NOMO-1 treated with dmso at 0.1 percent for 144 hours (cell line): ENCODE measurements around the gene MZT2A.
"Not testable (repeated sequence)": the region's sequence is repeated elsewhere in the genome, so short reads cannot be mapped to it uniquely, and the experiment has no call there.

ENCODE experiments used
- DNase-seq: peaks from one replicate; lab custom pipeline; 2025; ENCODE audit not compliant: unreplicated experiment; lab: John Stamatoyannopoulos, UW

Gene MZT2A

DNA sequence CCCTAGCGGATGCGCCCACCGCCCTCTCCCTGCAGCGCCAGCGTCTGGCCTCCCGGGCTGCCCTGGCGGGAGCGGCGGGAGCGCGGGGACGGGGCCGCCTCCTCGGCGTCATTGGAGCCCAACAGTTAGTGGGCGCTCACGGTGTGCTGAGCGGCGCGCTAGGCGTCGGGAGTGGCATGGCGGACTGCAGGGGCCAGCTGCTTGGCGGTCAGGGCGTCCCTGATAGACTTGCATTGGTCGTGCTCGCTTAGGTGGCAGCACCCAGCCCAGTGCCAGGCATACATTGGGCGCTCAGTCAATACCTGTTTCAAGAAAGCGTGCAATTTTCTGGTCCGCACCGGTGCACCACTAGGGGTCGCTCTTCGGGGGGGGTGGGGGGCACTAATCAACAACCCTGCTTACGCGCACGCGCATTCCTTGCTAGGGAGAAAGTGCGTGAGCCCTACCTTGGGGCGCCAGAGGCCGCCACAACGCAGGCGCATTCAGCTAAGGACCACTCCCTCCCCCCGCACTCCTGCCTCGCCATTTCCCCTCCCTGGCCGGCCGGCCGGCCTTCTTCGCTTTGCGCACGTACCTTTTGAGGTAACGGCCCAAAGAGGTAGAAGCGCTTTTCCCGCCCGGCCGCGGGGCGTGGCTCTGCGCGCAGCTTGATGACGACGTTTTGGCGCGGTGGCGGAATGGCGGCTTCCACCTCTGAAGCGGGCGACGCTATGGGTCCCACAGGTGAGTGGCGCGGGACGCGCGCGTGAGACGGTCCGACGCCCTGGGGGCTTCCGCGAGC is 411 bp upstream of the MZT2A start:
- DNase-seq = peak; percentile 92

GRCh38 chr2:131491469-131491836 is 744 bp downstream of the MZT2A start:
- not testable (repeated sequence) for DNase-seq

- not testable (repeated sequence) for DNase-seq
These were observed 1.4 kb downstream of the MZT2A start for GRCh38 chr2:131490616-131491468.

- DNase-seq = no peak
These were observed 3.6 kb downstream of the MZT2A start for GRCh38 chr2:131488306-131489205.

- DNase-seq = not testable (repeated sequence)
These were observed 5.8 kb downstream of the MZT2A start for GRCh38 chr2:131486201-131486902.

DNA sequence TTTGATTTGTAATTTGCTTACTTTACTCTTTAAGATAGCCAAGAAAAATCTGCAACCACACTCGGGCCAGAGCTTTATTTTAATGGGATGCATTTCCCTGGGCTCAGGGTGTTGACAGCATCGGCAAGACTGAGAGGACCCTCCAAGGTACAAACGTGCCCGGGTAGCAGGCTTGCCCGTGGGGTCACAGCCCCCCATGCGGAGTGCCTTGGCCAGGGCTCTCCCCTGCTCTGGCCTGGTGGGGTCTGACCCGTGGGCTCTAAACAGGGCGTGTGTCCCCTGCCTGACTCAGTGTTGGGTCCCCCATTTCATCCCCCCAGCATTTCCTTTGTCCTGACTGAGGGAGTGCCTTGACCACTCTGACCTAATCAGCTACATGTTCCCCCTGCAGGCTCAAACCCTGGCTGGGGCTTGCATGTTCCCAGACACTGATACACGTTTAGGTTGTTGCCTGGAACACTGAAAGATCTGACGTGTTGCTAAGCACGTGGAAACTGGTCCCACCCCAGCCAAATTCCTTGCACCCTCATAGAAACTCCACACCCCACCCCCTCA is 7.2 kb downstream of the MZT2A start:
- DNase-seq = not testable (repeated sequence)

DNA sequence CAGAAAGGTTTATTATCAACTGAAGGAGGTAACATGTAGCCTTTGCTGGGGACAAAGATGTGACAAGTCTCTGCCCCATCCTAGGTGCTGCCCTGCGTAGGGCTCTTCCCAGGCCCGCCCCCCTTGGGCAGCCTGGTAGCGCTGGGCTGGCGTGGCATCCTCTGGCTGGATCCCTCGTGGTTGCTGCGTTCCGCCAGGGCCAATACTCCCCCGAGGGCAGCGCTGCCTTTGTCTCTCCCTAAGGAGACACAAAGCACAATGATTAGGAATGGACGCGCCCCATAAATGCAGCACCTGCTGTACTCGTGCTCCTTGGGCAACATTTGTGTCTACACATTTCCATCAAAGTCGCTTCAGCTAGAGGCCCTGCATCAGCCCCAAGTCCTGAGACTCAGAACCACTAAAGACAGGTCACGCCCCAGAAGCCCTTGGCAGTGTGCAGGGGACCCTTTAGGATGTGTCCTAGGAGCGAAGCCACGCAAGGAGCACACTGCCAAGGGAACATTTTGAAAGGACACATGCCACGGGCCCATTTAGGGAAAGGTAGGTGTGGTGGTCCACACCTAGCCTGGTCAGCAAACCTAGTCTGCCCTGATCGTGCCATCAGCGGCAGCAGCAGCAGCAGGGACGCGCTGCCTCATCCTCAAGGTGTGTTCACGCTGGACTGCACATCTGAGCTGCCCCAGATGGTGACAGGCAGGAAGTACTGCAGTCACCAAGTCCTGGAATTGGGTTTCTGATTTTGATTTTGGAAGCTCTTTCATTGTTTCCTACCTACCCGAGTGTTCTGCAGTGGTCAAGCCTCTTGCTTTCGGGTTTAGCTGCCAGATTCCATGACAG is 8.0 kb downstream of the MZT2A start:
- not testable (repeated sequence) for DNase-seq

GRCh38 chr2:131482506-131483155 is 9.6 kb downstream of the MZT2A start:
- DNase-seq = not testable (repeated sequence)

- DNase-seq = not testable (repeated sequence)
These were observed 11.8 kb downstream of the MZT2A start for GRCh38 chr2:131480351-131480750.

GRCh38 chr2:131478850-131479461 is 13.2 kb downstream of the MZT2A start:
- not testable (repeated sequence) for DNase-seq

DNA sequence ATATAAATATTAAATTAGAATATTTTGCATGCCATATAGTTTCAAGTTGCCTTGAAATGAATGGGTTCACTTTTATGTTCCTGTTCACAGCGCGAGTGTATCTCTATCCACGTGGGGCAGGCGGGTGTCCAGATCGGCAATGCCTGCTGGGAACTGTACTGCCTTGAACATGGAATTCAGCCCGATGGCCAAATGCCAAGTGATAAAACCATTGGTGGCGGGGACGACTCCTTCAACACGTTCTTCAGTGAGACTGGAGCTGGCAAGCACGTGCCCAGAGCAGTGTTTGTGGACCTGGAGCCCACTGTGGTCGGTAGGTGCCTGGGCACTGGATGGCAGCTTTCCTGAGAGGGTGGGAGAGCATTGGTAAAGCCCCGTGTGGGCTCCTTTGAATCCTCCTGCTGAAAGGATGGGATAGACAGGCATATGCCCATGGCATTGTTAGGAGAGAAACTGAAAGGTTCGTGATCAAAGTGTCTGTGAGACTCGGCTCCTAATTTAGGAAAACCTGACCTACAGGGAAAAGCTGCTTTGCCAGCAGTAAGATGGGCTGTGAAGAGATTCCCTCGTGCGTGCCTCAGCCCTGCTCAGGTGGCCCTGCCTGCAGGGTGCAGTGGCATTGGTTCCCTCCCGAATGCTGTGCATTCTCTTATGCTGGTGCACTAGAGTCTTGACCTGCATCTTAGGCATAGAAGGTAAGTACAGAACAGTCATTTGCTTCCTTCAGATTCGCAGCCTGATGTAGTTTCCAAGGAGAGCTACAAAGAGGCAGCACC is 13.9 kb downstream of the MZT2A start:
- DNase-seq = not testable (repeated sequence)

DNA sequence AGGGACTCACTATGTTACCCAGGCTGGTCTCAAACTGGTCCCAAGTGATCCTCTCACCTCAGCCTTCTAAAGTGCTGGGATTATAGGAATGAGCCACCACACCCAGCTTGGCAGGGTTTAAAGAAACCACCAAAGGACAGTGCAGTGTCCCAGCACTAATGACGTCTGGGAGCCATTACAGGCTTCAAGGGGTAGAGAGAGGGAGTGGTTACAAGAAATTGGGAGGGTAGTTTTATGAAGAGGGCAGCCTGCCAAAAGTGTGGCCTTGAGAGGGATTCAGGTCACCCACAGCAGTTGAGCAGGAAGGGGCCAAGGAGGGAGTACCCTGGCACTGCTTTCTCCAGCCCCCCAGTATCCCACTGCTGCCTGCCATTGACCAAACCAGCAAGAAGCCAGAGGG is 15.0 kb downstream of the MZT2A start:
- not testable (repeated sequence) for DNase-seq

GRCh38 chr2:131476363-131476762 is 15.8 kb downstream of the MZT2A start:
- not testable (repeated sequence) for DNase-seq

DNA sequence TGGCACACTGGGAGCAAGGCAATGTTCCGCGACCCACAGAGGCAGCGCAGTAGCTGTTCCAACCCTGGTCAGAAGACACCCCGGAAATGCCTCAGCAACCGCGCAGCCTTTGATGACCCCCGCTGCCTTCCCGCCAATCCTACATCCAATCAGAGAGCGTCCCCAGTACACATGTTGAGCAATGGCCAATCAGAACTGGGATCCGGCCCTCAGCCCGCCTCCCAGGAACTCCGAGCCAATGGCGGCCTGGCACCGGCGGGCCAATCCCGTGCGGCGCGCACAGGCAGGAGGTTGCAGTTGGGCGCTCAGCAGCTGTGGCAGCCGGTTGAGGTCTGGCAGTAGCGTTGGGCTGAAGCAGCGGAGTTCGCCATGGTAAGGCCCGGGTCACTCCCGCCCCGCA is 16.4 kb downstream of the MZT2A start, which contains the start of gene TUBA3D:
Gene TUBA3D, plus strand, starts transcription at position 289 of the 400 bp plus-strand sequence. Its CDS starts 81 bp downstream, at position 370.
- no peak for DNase-seq

DNA sequence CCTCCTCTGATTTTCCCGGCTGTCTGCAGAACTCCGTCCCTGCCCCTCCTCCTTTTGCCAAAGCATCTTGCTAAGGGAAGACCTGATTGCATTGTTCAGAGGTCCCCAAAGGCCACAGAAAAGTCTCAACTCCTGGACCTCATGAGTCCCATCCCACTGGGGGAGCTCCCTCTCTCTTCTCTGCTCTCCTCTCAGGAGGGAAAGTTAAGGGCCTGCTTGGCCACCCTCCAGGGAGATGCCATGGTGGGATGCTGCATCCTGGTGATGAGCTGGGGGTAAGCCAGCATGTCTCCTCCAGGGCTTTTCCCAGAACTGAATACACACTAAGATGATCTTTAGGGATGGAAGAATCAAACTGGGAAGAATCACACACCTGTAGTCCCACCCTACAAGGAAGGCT is 18.9 kb downstream of the MZT2A start:
- DNase-seq = not testable (repeated sequence)

- not testable (repeated sequence) for DNase-seq
These were observed 20.6 kb downstream of the MZT2A start for GRCh38 chr2:131471624-131472023.

- DNase-seq = not testable (repeated sequence)
These were observed 21.3 kb downstream of the MZT2A start for GRCh38 chr2:131470944-131471343.
